Adrenal gland (tissue), 5 donors: Measurements from ENCODE around the gene MCTP2.

Experiments
- POLR2A ChIP-seq, 2 donors: fragments of 450-650 bp; IDR thresholded peaks; one replicate each; pipeline ENCODE4 v1.6.1; 2017; ENCODE audit warnings: antibody characterized with exemption in 2 of 2, mild to moderate bottlenecking in 2 of 2, moderate library complexity in 1 of 2
- TF ChIP-seq, protein P1 (sequence below), 6 experiments: fragments of 450-650 bp in 4 of 6; fragments of 200-600 bp in 2 of 6; sonication (generic) in 1 of 6; IDR thresholded peaks; 1 replicate in 5 of 6; 2 replicates in 1 of 6; pipeline versions ENCODE4 v1.5.1 to v1.8.0; 2016 to 2021; ENCODE audit warnings: antibody characterized with exemption in 6 of 6, mild to moderate bottlenecking in 2 of 6, moderate library complexity in 1 of 6
- donor health status: DM: no; HTN: no; CAD: no.

DNA sequence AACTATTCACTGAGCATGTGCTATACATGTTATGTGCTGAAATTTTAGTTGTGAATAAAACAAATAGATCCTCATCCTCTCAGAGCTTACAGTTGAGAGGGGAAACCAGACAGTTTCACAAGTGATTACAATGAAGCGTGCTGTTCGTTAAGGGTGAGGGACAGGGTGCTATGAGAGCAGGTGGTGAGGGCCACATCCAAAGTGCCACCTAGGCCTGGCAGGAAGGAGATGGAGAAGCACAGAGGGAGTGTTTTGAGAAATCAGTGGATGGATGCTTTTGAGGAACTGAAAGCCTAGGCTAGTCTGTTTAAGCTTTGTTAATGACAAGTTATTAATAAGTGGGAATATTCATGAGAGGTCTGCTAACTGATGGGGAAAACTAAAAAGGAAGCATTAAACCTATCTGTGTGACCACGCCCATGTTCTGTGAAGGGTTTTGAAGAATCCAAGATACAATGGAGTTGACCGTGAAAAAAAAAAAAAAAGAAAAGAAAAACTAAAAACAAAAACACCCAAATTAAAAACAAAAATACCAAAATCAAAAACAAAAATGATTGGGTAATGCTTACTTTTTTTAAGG lies 7.3 kb downstream of the MCTP2 start:
- TF ChIP-seq, protein P1, sequence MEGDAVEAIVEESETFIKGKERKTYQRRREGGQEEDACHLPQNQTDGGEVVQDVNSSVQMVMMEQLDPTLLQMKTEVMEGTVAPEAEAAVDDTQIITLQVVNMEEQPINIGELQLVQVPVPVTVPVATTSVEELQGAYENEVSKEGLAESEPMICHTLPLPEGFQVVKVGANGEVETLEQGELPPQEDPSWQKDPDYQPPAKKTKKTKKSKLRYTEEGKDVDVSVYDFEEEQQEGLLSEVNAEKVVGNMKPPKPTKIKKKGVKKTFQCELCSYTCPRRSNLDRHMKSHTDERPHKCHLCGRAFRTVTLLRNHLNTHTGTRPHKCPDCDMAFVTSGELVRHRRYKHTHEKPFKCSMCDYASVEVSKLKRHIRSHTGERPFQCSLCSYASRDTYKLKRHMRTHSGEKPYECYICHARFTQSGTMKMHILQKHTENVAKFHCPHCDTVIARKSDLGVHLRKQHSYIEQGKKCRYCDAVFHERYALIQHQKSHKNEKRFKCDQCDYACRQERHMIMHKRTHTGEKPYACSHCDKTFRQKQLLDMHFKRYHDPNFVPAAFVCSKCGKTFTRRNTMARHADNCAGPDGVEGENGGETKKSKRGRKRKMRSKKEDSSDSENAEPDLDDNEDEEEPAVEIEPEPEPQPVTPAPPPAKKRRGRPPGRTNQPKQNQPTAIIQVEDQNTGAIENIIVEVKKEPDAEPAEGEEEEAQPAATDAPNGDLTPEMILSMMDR (IDR thresholded peaks at IDR 0.05): no peak
- no peak for TF ChIP-seq POLR2A (IDR thresholded peaks at IDR 0.05)
